ENCODE measurements around the gene ARFGAP1. TPM values are rescaled to one million over a fixed set of nuclear protein-coding genes. Genes with fewer than 3 reads are reported as not detected.

ARFGAP1 gene
- total and polyA plus RNA-seq, 2 of the 8 experiments (the other 6 are each of a cell fraction or from before 2014, with no cell fraction given) = 93.7 to 100 TPM

DNA sequence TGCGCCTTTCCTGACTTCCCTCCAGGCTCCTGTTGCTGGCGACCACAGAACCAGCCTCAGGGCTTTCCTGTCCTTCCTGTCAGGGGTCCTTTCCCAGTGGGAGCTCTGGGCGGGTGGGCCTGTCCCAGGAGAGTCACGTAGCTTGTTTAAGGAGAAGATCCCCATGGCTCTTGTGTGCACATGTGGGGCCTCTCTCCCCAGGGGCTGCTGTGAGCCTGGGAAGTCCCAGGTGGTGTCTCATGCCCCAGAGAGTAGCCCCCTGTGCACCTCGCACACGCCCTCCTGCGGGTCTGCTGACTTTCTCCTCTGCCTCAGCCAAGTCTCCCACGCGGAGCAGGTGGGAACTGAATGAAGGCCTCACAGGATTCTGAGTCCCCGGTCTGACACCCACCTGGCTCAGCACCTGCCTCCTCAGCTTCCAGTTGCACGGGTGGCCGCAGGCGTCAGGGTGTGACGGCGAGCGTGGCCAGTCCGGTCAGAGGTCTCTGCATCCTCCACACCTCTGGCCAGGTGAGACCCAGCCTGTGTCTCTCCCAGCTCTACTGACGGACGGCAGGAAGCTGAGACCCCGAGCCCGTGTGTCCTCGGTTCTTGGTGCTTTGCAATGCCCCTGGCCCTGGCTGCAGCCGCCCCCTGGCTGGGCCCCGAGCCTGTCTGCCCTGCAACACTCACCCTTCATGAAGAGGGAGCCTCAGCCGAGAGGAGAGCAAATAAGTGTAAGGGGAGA is 12.7 kb upstream of the ARFGAP1 start (continued):
- TF ChIP-seq, protein P1, sequence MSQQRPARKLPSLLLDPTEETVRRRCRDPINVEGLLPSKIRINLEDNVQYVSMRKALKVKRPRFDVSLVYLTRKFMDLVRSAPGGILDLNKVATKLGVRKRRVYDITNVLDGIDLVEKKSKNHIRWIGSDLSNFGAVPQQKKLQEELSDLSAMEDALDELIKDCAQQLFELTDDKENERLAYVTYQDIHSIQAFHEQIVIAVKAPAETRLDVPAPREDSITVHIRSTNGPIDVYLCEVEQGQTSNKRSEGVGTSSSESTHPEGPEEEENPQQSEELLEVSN (IDR thresholded peaks at IDR 0.05) = no peak
- TF ChIP-seq SUZ12 (IDR thresholded peaks at IDR 0.05; ENCODE audit: low read length) (no peak), ZNF274 (IDR thresholded peaks at IDR 0.05; ENCODE audit: borderline replicate concordance, extremely low read depth, low read length) (no peak)
